Measurements from ENCODE around the gene TBC1D8. TPM values are rescaled to one million over a fixed set of nuclear protein-coding genes. Genes with fewer than 3 reads are reported as not detected.

TBC1D8 gene
- total RNA-seq, 1 experiment from 2014 or later = 139 TPM

GRCh38 chr2:101199251-101199791 is 48.1 kb upstream of the TBC1D8 start:
- in situ Hi-C loops (cut with HindIII; ENCODE audit: low pct_unique_long_range_greater_than_20kb, low sequenced_read_pairs) (no loop called here), intact Hi-C loops (cut with micrococcal nuclease; ENCODE audit: unreplicated experiment) (no loop called here)
- no peaks in the 10 kb centered on the region for H3K36me3 ChIP-seq (ENCODE audit: control insufficient read depth, insufficient read depth, low read length)
- POLR2A ChIA-PET = no interaction called here
- H3K4me3 ChIP-seq (ENCODE audit: low read depth in 2 of 2, low read length in 2 of 2) = no peak overlapping the region
- CTCF ChIA-PET = no interaction called here
- TF ChIP-seq SIN3A (IDR thresholded peaks at IDR 0.05; ENCODE audit: borderline replicate concordance, insufficient read depth, low read depth, low read length) (no peak), CTCF (IDR thresholded peaks at IDR 0.05) (no peak), TCF7L2 (IDR thresholded peaks at IDR 0.05; ENCODE audit: low read depth, low read length) (no peak), POLR2AphosphoS5 (IDR thresholded peaks at IDR 0.05; ENCODE audit: low read depth, low read length) (no peak), REST (IDR thresholded peaks at IDR 0.05; ENCODE audit: insufficient read depth in 1 of 2, low read depth in 2 of 2, low read length in 1 of 2) (no peak)
- DNase-seq (ENCODE audit: low read depth, low spot score) = no peak
- no TSS peak for BruUV-seq (replicated peaks)
- no peak overlapping the region for H3K27ac ChIP-seq (ENCODE audit: low read length)
- no peaks in the 10 kb centered on the region for H3K9me3 ChIP-seq (ENCODE audit: control insufficient read depth, insufficient read depth, low read depth, low read length)
- H3K4me1 ChIP-seq (ENCODE audit: control insufficient read depth, insufficient read depth, low read length) = peaks cover 9% of the 10 kb centered on the region; the same call in 1 of the 2 replicates
- ATAC-seq = no peak
- H3K27me3 ChIP-seq (ENCODE audit: control insufficient read depth, insufficient read depth, low read length) = no peaks in the 10 kb centered on the region

- Histone ChIP-seq H3K36me3 (ENCODE audit: control insufficient read depth, insufficient read depth, low read length) (no peaks in the 10 kb centered on the region), H3K9me3 (ENCODE audit: control insufficient read depth, insufficient read depth, low read depth, low read length) (no peaks in the 10 kb centered on the region), H3K4me3 (ENCODE audit: low read depth in 2 of 2, low read length in 2 of 2) (no peak overlapping the region), H3K27ac (ENCODE audit: low read length) (no peak overlapping the region), H3K27me3 (ENCODE audit: control insufficient read depth, insufficient read depth, low read length) (no peaks in the 10 kb centered on the region), H3K4me1 (ENCODE audit: control insufficient read depth, insufficient read depth, low read length) (peaks cover 7% of the 10 kb centered on the region; the same call in 1 of the 2 replicates)
- intact Hi-C loops (cut with micrococcal nuclease; ENCODE audit: unreplicated experiment) (no loop called here), in situ Hi-C loops (cut with HindIII; ENCODE audit: low pct_unique_long_range_greater_than_20kb, low sequenced_read_pairs) (no loop called here)
- ATAC-seq = no peak
- no TSS peak for BruUV-seq (replicated peaks)
- ChIA-PET POLR2A (no interaction called here), CTCF (no interaction called here)
- no peak for DNase-seq (ENCODE audit: low read depth, low spot score)
- TF ChIP-seq TCF7L2 (IDR thresholded peaks at IDR 0.05; ENCODE audit: low read depth, low read length) = no peak
- TF ChIP-seq POLR2AphosphoS5 (IDR thresholded peaks at IDR 0.05; ENCODE audit: low read depth, low read length) = no peak
- no peak for TF ChIP-seq REST (IDR thresholded peaks at IDR 0.05; ENCODE audit: insufficient read depth in 1 of 2, low read depth in 2 of 2, low read length in 1 of 2)
- no peak for TF ChIP-seq SIN3A (IDR thresholded peaks at IDR 0.05; ENCODE audit: borderline replicate concordance, insufficient read depth, low read depth, low read length)
- TF ChIP-seq CTCF (IDR thresholded peaks at IDR 0.05) = no peak
These were observed 46.6 kb upstream of the TBC1D8 start for GRCh38 chr2:101197814-101198213.

Data from Panc1 (cell line).